NCI-H1930 (cell line): ENCODE results near the gene PABPN1L.
A peak's percentile ranks its signal among the peaks of the same experiment; 100 is the strongest.

Experiments used
- DNase-seq, 2 experiments: peaks; one replicate each; lab custom pipeline; 2025; lab: John Stamatoyannopoulos, UW

PABPN1L gene

GRCh38 chr16:88883117-88883895 is 16.8 kb upstream of the PABPN1L start:
- no peak for DNase-seq

- DNase-seq = no peak
Observed at GRCh38 chr16:88882358-88883030, 16.0 kb upstream of the PABPN1L start.

- no peak for DNase-seq
Observed at GRCh38 chr16:88881675-88882357, 15.4 kb upstream of the PABPN1L start.

GRCh38 chr16:88881007-88881615 is 14.7 kb upstream of the PABPN1L start:
- peak in 1 of 2 experiments; percentile 10 for DNase-seq

GRCh38 chr16:88880226-88881006 is 14.0 kb upstream of the PABPN1L start:
- no peak for DNase-seq

GRCh38 chr16:88879788-88880055 is 13.3 kb upstream of the PABPN1L start:
- no peak for DNase-seq

- no peak for DNase-seq
Observed at GRCh38 chr16:88878967-88879787, 12.7 kb upstream of the PABPN1L start.

- no peak for DNase-seq
Observed at GRCh38 chr16:88878356-88878755, 11.9 kb upstream of the PABPN1L start.

GRCh38 chr16:88877564-88878289 is 11.3 kb upstream of the PABPN1L start:
- DNase-seq = no peak

- DNase-seq = no peak
Observed at GRCh38 chr16:88876942-88877526, 10.6 kb upstream of the PABPN1L start.

- DNase-seq = no peak
Observed at GRCh38 chr16:88875703-88876234, 9.3 kb upstream of the PABPN1L start.

GRCh38 chr16:88874938-88875599 is 8.6 kb upstream of the PABPN1L start:
- no peak for DNase-seq

- no peak for DNase-seq
Observed at GRCh38 chr16:88872650-88873331, 6.3 kb upstream of the PABPN1L start.

- no peak for DNase-seq
Observed at GRCh38 chr16:88871730-88872416, 5.4 kb upstream of the PABPN1L start.

GRCh38 chr16:88871349-88871702 is 4.9 kb upstream of the PABPN1L start:
- no peak for DNase-seq

- DNase-seq = no peak
Observed at GRCh38 chr16:88870608-88871348, 4.3 kb upstream of the PABPN1L start.

GRCh38 chr16:88869673-88869980 is 3.2 kb upstream of the PABPN1L start:
- DNase-seq = no peak
